ENCODE results near the gene CCDC97. TPM values are rescaled to one million over a fixed set of nuclear protein-coding genes. Genes with fewer than 3 reads are reported as not detected.

The CCDC97 gene
- total and polyA plus RNA-seq, 2 of the 8 experiments (the other 6 are each of a cell fraction or from before 2014, with no cell fraction given), result 19.8 to 27.1 TPM

DNA sequence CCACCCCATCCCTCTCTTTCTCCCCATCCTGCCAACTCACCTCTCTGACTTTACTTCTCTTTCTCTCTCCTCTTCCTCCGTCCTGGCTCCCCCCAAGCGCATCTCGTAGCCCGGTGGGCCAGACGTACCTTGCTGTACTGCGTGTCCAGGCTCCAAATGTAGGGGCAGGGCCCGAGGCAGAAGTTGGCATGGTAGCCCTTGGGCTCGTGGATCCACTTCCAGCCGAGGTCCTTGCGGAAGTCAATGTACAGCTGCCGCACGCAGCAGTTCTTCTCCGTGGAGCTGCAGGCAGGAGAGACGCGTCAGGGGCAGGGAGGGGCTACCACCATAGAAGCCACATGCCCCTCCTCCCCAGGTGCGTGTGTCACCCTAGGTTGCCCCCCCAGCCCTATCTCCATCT is 22.0 kb downstream of the CCDC97 start:
- TF ChIP-seq EGR1 (IDR thresholded peaks at IDR 0.05; ENCODE audit: borderline replicate concordance, low read depth, low read length) (no peak), SIX5 (IDR thresholded peaks at IDR 0.05; ENCODE audit: low read depth, low read length) (no peak), SRF (IDR thresholded peaks at IDR 0.05; ENCODE audit: low read depth, low read length) (no peak), ASH2L (IDR thresholded peaks at IDR 0.05; ENCODE audit: low read length) (no peak), JUN (IDR thresholded peaks at IDR 0.05; ENCODE audit: low read depth, low read length) (no peak), GABPA (IDR thresholded peaks at IDR 0.05; ENCODE audit: borderline replicate concordance, insufficient read depth, low read length) (no peak), KDM4A (IDR thresholded peaks at IDR 0.05; ENCODE audit: low read depth, low read length, severe bottlenecking) (no peak), HDAC2 (IDR thresholded peaks at IDR 0.05; ENCODE audit: borderline replicate concordance in 1 of 2, low read depth in 2 of 2, low read length in 2 of 2) (no peak), RXRA (IDR thresholded peaks at IDR 0.05; ENCODE audit: insufficient read depth, low read depth, low read length) (no peak), HDAC6 (IDR thresholded peaks at IDR 0.05; ENCODE audit: low read depth, low read length) (no peak), ATF3 (IDR thresholded peaks at IDR 0.05; ENCODE audit: insufficient read depth, low read depth, low read length) (no peak), KDM5A (IDR thresholded peaks at IDR 0.05; ENCODE audit: low read length) (no peak), POLR2A (IDR thresholded peaks at IDR 0.05; ENCODE audit: control extremely low read depth in 1 of 2, low read depth in 2 of 2, low read length in 2 of 2) (no peak)
- Histone ChIP-seq H4K91ac (replicated peaks; ENCODE audit: insufficient read length, low read length) (no peak overlapping the region), H3K79me1 (ENCODE audit: low read depth, low read length) (no peaks in the 10 kb centered on the region), H3K18ac (ENCODE audit: extremely low read depth, low read length) (no peak overlapping the region), H2AFZ (ENCODE audit: low read length) (no peak overlapping the region), H3K9me3 (ENCODE audit: insufficient read depth in 2 of 2, low read depth in 1 of 2, low read length in 1 of 2) (no peaks in the 10 kb centered on the region), H3K4me3 (ENCODE audit: extremely low read depth in 1 of 4, insufficient read depth in 2 of 4, low read depth in 3 of 4, low read length in 4 of 4) (no peak overlapping the region), H3K4me2 (ENCODE audit: insufficient read depth in 1 of 2, low read depth in 2 of 2, low read length in 2 of 2) (peak overlapping the region in 1 of 2 experiments; percentile 67; a peak in 1 of 4 replicates), H2BK12ac (ENCODE audit: low read depth, low read length) (peak overlapping the region; percentile 50; the same call in 1 of the 2 replicates), H3K56ac (replicated peaks; ENCODE audit: insufficient read length, low read depth, low read length) (no peak overlapping the region), H3K14ac (ENCODE audit: insufficient read length) (no peak overlapping the region), H3K9ac (replicated peaks in 1 of 4; ENCODE audit: extremely low read depth in 1 of 4, low read depth in 3 of 4, low read length in 3 of 4) (no peak overlapping the region), H3K23ac (ENCODE audit: insufficient read length) (no peak overlapping the region), H3K36me3 (ENCODE audit: control insufficient read depth in 2 of 4, insufficient read depth in 4 of 4, low read length in 3 of 4) (no peaks in the 10 kb centered on the region), H2BK15ac (ENCODE audit: low read length) (0 out of 2 replicates have a peak overlapping the region, but pooled peaks have one; percentile 61), H2BK20ac (ENCODE audit: low read length) (no peak overlapping the region), H3K27ac (ENCODE audit: low read depth, low read length) (no peak overlapping the region), H4K8ac (ENCODE audit: extremely low read depth, insufficient read depth, low read length) (no peak overlapping the region), H3K27me3 (replicated peaks in 1 of 4; ENCODE audit: control insufficient read depth in 3 of 4, extremely low read depth in 1 of 4, insufficient read depth in 3 of 4, low read length in 3 of 4) (peaks cover 0 to 3% (median 0%) of the 10 kb centered on the region in 4 experiments; a peak in 3 of 7 replicates), H3K4me1 (replicated peaks in 1 of 4; ENCODE audit: control insufficient read depth in 3 of 4, insufficient read depth in 4 of 4, low read length in 3 of 4) (peaks cover 3 to 10% (median 8%) of the 10 kb centered on the region in 4 experiments; a peak in 6 of 7 replicates), H2BK5ac (ENCODE audit: low read depth, low read length) (no peak overlapping the region), H4K20me1 (replicated peaks in 1 of 2; ENCODE audit: control insufficient read depth in 1 of 2, insufficient read depth in 2 of 2, low read length in 2 of 2) (peaks cover 0 to 2% of the 10 kb centered on the region in 2 experiments), H3K23me2 (ENCODE audit: low read depth, low read length) (peaks cover 5% of the 10 kb centered on the region), H2BK120ac (replicated peaks; ENCODE audit: low read depth, low read length) (no peak overlapping the region), H2AK5ac (ENCODE audit: low read depth, low read length) (peak overlapping the region; percentile 65; the same call in 1 of the 2 replicates), H4K5ac (ENCODE audit: insufficient read length, low read depth, low read length) (no peak overlapping the region), H3K79me2 (ENCODE audit: control insufficient read depth in 1 of 2, insufficient read depth in 2 of 2, low read length in 2 of 2) (no peaks in the 10 kb centered on the region), H3K4ac (replicated peaks; ENCODE audit: insufficient read length, low read depth, low read length) (no peak overlapping the region)
- 88% methylated on average over 16 of the region's 16 CpGs; no CpG with 5 or more reads in 1 of the 2 experiments for WGBS, 2 experiments (ENCODE audit: extremely low coverage in 1 of 2, insufficient coverage in 1 of 2, insufficient read length in 1 of 2, insufficient replicate concordance in 2 of 2, low coverage in 1 of 2, low lambda C conversion rate in 2 of 2, missing lambda C conversion rate in 1 of 2)
- no peak for DNase-seq (ENCODE audit: low read depth in 1 of 2, low spot score in 2 of 2)
- CTCF ChIA-PET (ENCODE audit: partially characterized antibody), result interaction anchor here (0.6 to 2.0 kb wide), 5 partner anchors 10 to 182 kb away, joined by 3 to 7 read pairs (median 4); partner anchors contain the start of gene TGFB1
- no peak for FAIRE-seq
- POLR2A ChIA-PET (ENCODE audit: partially characterized antibody), result no interaction called here

Data from H1 (cell line).